NAMALWA (cell line): ENCODE results near the gene KDSR.
A peak's percentile ranks its signal among the peaks of the same experiment; 100 is the strongest.
"Not testable (repeated sequence)": the region's sequence is repeated elsewhere in the genome, so short reads cannot be mapped to it uniquely, and the experiment has no call there.

Experiments
- DNase-seq: peaks from one replicate; pipeline ENCODE4 v3.0.0-alpha.2; 2015; ENCODE audit warnings: low spot score

The KDSR gene

DNA sequence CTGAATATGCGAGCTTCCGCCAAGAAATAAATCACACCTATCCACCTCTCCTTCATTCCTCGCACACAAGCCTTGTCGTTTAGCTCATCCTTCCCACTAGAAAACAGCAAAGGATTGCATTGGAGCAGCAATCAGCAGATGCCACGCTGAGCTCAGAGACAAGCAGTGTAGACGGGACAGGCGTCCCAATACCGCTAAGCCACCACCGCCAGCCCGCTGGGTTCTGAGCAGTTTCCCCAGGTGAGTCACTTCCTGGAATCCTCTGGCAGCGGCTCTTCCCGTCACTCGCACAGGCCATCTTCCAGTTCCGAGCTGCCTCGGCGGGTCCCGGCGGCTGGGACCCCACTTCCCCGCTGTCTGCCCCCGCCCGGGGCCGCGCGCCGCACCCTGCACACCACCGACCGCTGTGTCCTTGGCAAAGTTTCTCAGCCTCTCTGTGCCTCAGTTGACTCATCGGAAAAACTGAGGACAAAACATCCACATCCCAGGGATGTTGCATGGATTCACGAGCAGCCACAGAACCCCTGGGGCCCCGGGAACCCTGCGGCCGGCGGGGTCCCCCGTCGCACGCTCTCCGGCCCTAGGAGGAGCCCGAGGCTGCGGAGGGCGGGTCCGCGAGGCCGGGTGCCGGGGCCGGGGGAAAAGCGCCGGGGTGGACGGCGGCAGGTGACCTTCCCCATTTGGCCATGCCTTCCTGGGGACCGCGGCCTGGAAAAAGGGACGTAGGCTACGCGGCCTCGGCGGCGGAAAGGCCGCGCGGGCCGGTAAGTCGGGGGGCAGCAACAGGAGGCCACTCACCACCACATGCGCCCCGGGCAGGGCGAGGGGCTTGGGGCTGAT is 573 bp downstream of the KDSR start:
- peak; percentile 46 for DNase-seq

DNA sequence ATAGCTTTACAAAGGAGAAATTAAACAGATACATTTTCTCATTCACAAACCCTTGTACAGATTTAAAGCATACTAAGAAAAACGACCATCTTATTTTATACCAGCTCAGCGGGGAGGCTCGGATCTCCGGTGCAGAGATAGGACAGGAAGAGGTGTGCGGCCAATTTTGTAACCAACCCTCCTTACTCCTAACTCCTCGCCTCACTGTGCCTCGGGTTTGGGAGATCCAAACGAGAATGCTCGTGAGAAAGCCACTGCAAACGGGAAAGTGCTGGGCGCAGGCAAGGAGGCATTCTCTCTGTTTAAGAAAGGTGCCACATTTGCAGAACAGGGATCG is 1.2 kb downstream of the KDSR start:
- DNase-seq, result no peak

DNA sequence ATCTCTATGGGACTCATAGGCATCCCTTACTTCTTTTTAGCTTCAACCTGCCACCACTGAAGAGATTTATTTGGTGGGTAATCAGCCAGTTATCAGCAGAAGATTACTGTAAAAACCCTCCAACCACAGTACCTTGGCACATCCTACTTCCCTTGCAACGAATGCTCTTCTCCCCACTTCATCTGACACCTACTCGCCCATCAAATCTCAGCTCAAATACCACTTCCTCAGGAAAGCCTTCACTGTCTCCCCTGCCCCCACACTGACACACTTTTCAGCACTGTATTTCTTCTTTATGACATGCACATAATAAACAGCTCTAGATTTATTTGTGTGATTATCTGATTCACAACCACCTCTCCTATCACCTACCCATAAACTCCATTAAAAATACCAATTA is 3.1 kb downstream of the KDSR start:
- no peak for DNase-seq

DNA sequence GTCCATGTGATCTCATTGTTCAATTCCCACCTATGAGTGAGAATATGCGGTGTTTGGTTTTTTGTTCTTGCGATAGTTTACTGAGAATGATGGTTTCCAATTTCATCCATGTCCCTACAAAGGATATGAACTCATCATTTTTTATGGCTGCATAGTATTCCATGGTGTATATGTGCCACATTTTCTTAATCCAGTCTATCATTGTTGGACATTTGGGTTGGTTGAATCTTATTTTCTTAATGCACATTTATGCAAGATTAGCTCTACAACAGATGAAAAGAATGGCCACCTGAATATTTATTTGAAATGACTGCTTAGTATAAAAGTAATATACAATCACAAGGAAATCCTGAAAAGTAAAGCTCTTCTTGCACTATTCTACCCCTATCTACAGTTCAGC is 3.6 kb downstream of the KDSR start:
- not testable (repeated sequence) for DNase-seq

DNA sequence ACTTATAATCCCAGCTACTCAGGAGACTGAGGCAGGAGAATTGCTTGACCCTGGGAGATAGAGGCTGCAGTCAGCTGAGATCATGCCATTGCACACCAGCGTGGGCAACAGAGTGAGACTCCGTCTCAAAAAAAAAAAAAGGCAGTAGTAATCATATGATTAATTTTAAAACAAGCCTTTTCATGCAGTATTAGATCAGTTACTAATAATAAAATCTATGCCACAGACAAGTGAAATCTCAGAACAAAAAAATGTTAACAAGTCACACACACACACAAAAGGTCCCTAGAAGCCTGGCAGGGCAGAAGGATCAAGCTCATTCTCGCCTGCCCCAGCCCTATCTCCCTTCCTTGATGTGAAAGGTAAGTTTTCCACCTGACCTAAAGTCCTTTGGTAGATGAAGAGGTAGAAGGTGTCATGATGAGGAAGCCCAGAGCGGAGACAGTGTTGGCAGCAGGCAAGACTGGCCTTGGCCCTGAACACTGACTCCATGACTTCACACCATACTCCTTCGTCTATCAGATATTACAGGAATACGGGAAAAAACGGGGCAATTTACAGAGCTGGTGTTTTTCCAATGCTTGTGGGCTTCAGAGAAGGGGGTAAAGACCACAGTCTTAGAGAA is 10.6 kb downstream of the KDSR start:
- no peak for DNase-seq

DNA sequence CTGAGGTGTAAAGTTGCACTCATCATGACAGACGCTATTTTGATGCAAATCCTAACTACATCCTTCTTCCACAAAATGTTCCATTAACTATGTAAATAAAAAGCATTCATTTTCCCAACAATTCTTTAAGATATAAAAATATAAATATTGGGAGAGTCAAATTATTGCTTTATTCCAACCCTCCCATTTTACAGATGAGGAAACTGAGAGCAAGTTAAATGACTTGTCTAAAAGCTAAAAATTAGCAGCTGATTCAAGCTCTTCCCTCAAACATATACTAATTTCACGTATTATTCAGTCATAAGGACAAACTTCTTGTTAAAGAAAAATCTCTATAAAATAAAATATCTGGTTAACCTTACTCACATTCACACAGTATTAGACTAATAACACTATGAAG is 16.8 kb downstream of the KDSR start:
- DNase-seq, result no peak

DNA sequence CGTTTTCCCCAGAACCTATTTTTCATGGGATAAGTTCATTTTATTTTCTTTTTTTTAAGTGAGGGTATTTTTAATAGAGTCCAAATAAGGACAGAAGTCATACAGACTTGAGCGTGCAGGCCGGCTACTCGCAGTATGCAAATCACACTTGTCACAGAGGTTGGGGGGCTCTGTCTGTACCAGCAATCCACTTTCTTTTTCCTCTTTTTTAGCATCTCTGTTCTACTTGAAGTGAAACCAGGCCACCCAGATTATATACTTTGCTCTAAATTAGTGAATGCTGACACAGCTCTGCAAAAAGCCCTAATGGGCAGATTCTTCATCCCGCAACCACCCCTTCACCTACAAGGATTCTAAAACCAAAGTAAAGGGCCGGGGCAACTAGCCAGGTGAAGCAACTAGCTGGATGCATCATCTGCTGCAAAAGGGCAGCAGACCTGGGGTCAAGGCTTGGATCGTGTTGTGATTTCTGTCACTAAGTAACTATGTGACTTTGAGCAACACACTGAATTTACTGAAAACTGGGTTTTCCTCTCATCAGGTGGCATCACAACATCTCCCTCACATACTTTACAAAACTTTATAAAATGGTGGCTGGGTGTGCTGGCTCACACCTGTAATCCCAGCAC is 18.4 kb downstream of the KDSR start:
- no peak for DNase-seq

DNA sequence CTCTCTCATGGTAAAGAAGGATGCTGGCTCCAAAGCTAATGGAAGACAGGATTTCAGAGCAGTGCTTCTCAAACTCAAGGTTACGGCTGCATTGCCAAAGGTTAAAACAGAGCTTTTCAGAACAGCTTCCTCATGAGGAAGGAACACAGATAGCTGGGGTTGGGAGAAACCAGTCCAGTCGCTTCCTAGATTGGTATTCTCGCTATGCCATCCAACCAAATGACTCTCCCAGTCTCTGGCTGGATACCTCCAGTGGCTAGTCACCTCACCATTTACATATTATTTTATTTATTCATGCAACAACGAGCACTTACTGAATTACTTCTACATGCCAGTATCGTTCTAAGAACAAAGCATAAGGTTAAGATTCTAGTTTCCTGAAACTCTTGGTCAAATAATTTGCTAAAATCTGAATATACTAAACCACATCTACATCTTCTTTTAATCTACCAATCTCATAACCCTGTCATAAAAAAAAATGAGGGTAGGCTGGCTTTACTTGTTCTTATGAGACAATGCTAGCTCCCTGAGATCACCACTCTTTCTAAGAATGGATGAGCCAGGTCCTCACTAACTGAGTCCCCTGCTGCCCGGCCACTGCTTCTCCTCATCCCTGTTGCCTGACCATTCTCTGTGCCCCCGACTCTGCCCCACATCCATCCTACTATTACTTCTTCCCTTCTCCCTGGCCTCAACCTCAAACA is 20.4 kb downstream of the KDSR start:
- DNase-seq, result no peak

DNA sequence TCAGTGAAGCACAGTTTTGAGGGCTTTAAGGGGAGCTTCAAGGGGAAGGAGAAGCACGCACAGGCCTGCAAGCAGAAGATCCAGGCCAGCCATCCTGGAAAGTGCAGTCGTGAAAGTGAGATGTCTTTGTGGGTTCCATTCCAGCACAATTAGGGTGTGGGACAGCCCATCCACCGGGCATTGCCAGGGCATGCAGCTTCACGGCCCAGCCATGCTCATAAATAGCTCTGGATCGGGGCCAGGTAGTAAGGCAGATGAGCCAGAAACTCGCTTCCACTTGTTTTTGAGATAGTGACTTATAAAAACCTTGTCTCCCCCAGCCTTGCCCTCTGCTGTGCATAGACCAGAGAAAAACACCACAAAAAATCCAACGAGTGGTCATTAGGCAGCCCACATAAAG is 21.0 kb downstream of the KDSR start:
- DNase-seq, result no peak

DNA sequence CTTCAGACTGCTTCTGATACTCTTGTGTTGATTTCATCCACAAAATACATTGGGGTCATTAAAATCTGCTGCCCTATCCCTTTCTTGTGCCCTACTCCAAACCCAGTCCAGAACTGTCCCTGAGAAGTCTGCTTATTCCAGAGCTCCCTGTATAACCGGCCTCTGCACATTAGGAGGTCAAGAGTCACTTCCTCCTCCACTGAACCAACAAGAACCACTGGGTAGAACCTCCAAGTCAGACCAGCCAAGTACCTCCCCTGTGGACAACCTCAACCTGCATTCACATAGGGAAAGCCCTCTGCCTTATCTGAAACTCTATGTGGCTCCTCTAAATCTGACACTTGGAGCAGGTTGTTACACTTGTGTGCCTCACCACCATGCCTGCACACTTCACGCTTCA is 22.1 kb downstream of the KDSR start:
- DNase-seq, result no peak

DNA sequence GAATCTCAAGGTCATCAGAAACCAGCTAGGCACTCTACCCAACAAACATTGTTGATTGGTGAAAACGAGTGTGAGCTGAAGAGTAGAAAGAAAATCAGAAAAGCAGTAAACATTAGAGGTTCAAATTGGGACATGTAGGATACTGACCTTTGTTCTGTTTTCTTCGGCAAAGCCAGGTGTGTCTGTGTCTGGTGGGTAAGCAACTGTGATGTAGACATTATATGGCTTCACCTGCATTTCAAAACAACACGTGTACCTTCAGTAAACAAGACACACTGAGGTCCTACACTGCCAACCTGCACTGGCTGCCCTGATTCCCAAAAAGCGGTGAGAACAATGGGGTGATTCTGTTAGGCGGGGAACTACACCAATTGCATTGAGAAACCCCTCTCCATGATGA is 22.7 kb downstream of the KDSR start:
- DNase-seq, result no peak

DNA sequence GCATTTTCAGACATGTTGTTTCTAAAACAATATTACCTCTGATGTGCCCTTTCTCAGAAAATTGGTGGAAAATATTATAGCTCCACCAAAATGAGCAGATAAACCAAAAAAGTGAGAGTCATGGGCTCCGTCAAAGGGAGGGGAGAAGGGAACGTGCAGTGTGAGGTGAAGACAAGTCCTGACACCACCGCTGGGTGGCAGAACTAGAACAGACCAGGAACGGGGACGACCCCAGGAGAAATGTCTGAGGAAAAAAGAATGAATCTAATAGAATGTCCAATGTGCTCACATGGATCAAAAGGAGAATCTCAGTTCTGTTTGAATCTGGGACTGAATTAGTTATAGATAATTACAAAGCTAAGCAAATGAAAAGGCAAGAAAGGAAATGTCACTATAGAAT is 24.8 kb downstream of the KDSR start:
- DNase-seq, result peak; percentile 73

DNA sequence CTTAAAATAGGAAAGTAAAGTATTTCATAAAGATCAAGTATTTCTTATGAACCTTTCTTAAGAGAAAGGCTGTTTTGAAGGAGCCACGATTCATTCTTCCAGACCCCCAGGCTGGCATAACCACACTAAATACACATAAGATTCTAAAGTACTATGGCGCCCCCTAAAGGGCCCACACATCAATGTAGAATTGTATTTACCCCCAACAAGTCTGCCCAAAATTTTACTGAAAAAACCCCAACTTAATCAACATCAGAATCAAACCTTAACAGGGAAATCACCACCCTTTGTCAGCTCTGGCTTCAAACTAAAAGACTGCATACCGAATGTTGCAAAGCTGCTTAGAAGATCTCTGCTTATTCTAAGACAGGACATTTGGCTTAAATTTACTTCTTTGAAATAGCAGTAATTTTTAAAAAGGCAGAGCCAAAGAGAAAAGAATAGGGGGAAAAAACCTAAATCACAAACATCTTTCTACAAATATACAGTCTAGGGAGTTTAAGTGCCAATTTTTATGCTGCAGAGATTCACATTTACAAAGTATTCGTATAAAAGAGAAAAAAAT is 27.0 kb downstream of the KDSR start:
- DNase-seq, result peak; percentile 77

DNA sequence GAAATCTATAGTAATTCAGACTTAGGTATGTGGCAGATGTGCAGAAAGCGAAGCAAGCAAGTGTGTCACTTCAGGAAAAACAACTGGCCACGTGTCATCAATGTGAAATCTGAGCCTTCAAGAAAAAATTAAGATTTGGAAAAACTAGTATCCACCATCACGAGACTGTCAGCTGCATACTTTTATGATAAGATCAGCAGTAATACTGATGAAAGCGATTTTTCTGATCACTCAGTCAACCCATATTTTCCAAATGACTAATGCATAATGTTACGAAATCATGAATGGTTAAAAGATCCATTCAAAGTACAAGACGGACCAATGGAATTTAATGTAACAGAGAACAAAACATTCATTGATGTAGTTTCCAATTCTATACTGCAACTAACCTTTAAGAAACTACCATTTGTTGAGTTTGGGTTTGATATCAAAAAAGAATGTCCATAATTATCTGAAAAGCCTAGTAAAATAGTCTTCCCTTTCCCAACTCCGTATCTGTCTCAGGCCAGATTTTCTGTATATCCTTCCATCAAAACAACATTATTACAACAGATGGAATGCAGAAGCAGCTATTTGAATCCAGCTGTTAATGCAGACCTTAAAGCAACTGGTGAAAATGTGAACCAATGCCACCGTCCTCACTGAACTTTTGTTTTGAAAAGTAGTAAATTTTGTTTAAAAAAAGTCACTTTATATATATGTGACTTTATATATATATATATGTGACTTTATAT is 30.5 kb downstream of the KDSR start:
- no peak for DNase-seq

DNA sequence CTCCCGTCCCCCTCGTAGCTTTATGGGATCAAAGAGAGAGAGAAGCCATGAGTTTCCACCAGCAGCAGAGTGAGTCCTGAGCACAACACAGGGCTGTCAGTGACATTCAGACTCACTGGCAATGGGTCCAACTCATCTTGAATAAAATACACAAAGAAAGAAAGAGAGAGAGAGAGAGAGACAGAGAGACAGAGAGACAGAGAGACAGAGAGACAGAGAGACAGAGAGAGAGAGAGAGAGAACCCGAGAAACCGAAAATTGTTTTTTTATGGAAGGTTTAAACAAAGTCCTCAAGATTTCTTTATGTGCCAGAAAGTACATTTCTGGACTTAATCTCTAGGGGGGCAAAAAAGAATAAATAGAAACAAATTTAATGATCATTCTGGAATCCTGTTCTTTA is 35.9 kb downstream of the KDSR start:
- no peak for DNase-seq

DNA sequence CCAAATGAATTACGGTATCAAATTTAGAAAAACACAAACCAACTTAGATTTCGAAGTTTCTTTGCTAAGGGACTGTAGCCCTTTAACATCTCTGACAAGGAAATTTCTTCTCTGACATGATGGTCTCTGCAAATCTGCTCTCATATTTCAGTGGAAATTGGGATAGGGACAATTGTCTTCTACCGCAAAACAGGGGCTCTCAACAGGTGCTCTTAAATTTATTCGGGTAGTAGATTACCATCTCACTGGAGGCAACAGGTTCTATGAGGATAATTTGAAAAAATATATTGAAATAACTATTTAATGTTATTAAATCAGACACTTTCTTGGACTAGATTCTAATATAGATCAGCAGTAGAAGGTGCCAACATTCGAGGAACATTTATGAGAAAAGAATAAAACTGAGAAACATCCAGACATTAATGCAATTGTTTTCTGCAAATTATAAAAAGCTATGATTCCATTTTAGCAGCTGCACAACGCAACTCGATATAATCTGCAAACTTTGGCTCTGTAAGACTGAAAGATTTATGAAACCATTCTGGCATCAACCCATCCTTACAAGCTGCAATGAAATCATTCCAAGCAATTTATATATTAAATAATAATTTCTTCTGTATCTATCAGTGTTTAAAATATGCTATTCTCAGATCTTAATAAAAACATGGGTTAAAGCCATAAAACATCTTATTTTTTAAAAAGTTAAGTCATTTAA is 37.4 kb downstream of the KDSR start:
- no peak for DNase-seq

DNA sequence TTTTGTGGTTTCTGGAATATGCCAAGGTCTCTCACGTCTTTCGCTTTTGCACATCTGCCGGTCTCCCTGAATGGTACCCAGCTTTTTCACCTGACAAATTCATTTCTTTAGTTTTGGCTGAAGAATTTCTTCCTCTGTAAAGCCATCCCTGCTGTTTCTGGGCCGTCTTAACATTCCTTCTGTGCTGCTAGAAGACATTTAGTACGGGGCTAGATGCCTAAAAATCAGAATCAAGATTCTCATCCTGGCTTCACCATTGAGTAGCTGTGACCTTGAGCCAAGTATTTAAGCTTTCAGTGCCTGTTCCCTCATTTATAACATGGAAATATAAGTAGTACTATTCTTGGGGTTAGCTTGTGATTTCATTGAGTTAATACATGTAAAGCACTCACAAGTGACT is 41.0 kb downstream of the KDSR start:
- DNase-seq, result no peak

DNA sequence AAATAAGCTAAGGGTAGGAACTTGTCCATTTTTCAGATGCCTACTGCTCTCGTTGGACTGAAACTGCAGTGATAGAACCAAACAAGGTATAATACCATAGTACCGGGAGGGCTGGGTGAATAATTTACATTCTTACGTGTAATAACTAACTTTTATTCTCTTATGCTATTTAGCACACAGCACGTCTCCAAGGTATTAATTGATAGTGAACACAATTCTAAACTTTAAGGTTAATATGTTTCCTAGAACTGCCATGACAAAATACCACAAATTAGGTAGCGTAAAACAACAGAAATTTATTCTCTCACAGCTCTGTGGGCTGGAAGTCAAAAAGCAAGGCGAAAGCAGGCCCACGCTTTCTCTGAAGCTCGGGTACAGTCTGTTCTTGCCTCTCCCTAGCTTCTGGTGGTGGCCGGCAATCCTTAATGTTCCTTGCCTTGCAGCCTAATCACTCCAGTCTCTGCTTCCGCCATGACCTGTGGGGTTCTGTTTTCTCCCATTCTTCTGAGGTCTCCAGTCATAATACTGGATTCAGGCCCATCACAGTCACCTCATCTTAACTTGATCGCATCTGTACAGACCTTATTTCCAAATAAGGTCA is 41.8 kb downstream of the KDSR start:
- no peak for DNase-seq

DNA sequence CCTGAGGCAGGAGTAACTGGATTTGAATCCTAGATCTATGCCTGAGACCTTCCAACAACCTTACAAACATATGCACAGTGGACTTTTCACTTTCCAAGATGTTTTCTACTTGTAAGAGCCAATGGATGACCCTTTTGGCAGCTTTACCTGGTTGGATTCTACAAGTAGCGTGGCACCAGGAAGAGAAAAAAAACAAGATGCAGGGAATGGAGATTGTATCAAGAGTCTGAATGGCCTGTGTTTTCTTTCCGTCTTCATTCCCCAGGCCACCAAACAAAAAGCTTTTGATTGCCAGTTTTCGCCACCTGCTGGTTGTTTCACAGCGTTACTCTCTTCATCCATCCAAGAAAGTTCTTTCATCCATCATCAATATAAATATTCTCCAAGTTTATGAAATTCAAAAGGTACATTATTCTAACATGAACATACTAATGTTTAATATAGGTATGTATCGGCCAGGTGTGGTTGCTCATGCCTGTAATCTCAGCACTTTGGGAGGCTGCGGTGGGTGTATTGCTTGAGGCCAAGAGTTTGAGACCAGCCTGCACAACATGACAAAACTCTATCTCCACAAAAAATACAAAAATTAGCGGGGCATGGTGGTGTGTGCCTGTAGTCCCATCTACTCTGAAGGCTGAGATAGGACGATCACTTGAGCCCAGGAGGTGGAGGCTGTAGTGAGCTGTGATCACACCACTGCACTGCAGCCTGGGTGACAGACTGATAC is 43.9 kb downstream of the KDSR start:
- DNase-seq, result peak; percentile 82

DNA sequence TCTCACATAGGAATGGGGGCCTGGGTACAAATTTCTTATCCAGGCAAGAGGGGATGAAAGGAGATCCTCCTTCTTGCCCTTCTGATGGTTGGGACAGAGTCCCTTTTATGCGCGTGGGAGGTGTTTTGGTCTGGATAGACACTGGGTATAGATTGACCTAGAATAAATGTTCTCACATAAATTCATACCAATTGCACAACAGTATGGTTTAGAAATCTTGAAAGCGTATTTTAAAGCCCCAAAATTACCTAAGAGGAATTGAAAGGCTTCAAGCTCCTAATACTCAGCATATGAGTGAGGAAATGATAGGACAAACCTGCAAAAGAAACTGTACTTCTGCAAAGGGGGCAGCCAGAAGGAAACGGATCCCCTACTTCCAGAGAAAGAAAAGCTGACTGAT is 44.8 kb downstream of the KDSR start:
- no peak for DNase-seq
